ENCODE measurements around the gene AMBN.
A peak's percentile ranks its signal among the peaks of the same experiment; 100 is the strongest.

DNA sequence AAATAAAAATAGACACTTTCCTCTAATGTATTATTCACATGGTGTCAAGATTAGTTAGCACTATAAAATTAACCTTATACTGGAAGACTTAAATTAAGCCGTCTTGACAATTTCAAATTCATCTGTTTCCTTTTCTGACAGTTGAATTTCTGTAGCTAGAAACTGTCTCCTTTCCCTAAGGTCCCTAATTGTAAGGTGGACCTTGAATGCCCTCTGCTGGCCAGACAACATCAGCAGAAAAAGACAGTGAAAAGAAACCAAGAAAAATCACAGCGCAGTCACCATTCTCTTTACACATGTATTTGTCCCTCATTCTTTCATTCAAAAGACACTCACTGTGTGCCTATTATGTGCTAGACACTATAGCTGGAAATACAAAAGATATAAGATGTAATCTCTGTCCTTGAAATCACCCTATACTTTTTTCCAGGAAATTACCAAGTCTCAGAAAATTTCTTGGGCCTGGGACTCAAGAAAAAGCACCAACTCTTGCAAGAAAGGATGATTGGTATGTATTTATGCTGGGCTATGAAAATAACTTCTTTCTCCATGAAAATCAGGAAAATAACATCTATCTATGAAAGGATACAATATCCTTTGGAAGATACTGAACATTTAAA lies 32.7 kb upstream of the AMBN start:
- no peak for TF ChIP-seq POLR2A (IDR thresholded peaks at IDR 0.05; ENCODE audit: borderline replicate concordance, extremely low read depth, insufficient read depth, insufficient read length)
- TF ChIP-seq, protein P1, sequence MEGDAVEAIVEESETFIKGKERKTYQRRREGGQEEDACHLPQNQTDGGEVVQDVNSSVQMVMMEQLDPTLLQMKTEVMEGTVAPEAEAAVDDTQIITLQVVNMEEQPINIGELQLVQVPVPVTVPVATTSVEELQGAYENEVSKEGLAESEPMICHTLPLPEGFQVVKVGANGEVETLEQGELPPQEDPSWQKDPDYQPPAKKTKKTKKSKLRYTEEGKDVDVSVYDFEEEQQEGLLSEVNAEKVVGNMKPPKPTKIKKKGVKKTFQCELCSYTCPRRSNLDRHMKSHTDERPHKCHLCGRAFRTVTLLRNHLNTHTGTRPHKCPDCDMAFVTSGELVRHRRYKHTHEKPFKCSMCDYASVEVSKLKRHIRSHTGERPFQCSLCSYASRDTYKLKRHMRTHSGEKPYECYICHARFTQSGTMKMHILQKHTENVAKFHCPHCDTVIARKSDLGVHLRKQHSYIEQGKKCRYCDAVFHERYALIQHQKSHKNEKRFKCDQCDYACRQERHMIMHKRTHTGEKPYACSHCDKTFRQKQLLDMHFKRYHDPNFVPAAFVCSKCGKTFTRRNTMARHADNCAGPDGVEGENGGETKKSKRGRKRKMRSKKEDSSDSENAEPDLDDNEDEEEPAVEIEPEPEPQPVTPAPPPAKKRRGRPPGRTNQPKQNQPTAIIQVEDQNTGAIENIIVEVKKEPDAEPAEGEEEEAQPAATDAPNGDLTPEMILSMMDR (IDR thresholded peaks at IDR 0.05 in 2 of 3, conservative IDR thresholded peaks at IDR 0.05 in 1 of 3; ENCODE audit: borderline replicate concordance in 1 of 3, insufficient read depth in 1 of 3, low read depth in 2 of 3, low read length in 2 of 3): peak; percentile 60 to 93 (median 80)
- TF ChIP-seq POLR2AphosphoS5 (IDR thresholded peaks at IDR 0.05; ENCODE audit: low read depth, low read length): no peak
- TF ChIP-seq SP1 (IDR thresholded peaks at IDR 0.05; ENCODE audit: low read depth): no peak
- TF ChIP-seq EGR1 (IDR thresholded peaks at IDR 0.05; ENCODE audit: low read depth): no peak
- TF ChIP-seq EZH2 (IDR thresholded peaks at IDR 0.05): no peak
- TF ChIP-seq, protein P2, sequence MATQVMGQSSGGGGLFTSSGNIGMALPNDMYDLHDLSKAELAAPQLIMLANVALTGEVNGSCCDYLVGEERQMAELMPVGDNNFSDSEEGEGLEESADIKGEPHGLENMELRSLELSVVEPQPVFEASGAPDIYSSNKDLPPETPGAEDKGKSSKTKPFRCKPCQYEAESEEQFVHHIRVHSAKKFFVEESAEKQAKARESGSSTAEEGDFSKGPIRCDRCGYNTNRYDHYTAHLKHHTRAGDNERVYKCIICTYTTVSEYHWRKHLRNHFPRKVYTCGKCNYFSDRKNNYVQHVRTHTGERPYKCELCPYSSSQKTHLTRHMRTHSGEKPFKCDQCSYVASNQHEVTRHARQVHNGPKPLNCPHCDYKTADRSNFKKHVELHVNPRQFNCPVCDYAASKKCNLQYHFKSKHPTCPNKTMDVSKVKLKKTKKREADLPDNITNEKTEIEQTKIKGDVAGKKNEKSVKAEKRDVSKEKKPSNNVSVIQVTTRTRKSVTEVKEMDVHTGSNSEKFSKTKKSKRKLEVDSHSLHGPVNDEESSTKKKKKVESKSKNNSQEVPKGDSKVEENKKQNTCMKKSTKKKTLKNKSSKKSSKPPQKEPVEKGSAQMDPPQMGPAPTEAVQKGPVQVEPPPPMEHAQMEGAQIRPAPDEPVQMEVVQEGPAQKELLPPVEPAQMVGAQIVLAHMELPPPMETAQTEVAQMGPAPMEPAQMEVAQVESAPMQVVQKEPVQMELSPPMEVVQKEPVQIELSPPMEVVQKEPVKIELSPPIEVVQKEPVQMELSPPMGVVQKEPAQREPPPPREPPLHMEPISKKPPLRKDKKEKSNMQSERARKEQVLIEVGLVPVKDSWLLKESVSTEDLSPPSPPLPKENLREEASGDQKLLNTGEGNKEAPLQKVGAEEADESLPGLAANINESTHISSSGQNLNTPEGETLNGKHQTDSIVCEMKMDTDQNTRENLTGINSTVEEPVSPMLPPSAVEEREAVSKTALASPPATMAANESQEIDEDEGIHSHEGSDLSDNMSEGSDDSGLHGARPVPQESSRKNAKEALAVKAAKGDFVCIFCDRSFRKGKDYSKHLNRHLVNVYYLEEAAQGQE (IDR thresholded peaks at IDR 0.05; ENCODE audit: low read depth): no peak
- no peak for TF ChIP-seq TCF7L2 (IDR thresholded peaks at IDR 0.05; ENCODE audit: borderline replicate concordance, extremely low read depth, insufficient read depth, insufficient read length)
